Aorta (tissue), 5 donors: ENCODE results near the gene KLHL18. TPM values are rescaled to one million over a fixed set of nuclear protein-coding genes. Genes with fewer than 3 reads are reported as not detected.

ENCODE experiments used
- ATAC-seq: fragments of 200-7000 bp; cut with Tn5 transposase; one replicate; pipeline ENCODE4 v1.9.1; 2022; ENCODE audit warnings: moderate library complexity; ENCODE audit not compliant: low FRiP score
- DNase-seq, 2 donors: peaks; one replicate each; pipeline ENCODE4 v3.0.0-alpha.2; 2020
- H3K27ac ChIP-seq, 2 donors: one replicate each; pipeline ENCODE4 v1.5.1; 2013; ENCODE audit warnings: low read length in 2 of 2, mild to moderate bottlenecking in 2 of 2, moderate library complexity in 2 of 2, control low read depth in 1 of 2, inconsistent platforms in 1 of 2, low read depth in 1 of 2
- H3K27me3 ChIP-seq, 2 donors: one replicate each; pipeline ENCODE4 v1.6.1; 2013; ENCODE audit warnings: control low read depth in 1 of 2, low read length in 1 of 2, mild to moderate bottlenecking in 1 of 2, moderate library complexity in 1 of 2; ENCODE audit not compliant: insufficient read depth in 2 of 2, control insufficient read depth in 1 of 2
- H3K36me3 ChIP-seq, 2 donors: one replicate each; pipeline ENCODE4 v1.6.1; 2013; ENCODE audit warnings: control low read depth in 1 of 2, low read length in 1 of 2, mild to moderate bottlenecking in 1 of 2; ENCODE audit not compliant: insufficient read depth in 2 of 2, control insufficient read depth in 1 of 2
- H3K4me1 ChIP-seq, 2 donors: one replicate each; pipeline ENCODE4 v1.6.1; 2013; ENCODE audit warnings: low read length in 2 of 2, control low read depth in 1 of 2, mild to moderate bottlenecking in 1 of 2, moderate library complexity in 1 of 2; ENCODE audit not compliant: insufficient read depth in 2 of 2, control insufficient read depth in 1 of 2
- H3K4me3 ChIP-seq, 2 donors: one replicate each; pipeline ENCODE4 v1.5.1; 2013; ENCODE audit warnings: low read length in 2 of 2, control low read depth in 1 of 2, mild to moderate bottlenecking in 1 of 2
- H3K9me3 ChIP-seq: one replicate; pipeline ENCODE4 v1.6.1; 2013; ENCODE audit warnings: mild to moderate bottlenecking, low read length; ENCODE audit not compliant: control insufficient read depth
- WGBS, 2 donors: extraction: QIAGEN DNeasy Blood & Tissue Kit; methylation state at CpG; one replicate each; pipeline ENCODE4 v1.1.7; 2013; 5-methylcytosine and 5-hydroxymethylcytosine counted together
- intact Hi-C, 2 donors: fragments of 100-400 bp; cut with DNase I; formaldehyde crosslinking; loops; one replicate each; pipeline versions ENCODE4 v1.14.2 to v1.15.0; 2022
- long read RNA-seq, 2 donors: library from polyadenylated mRNA; unstranded; transcript quantifications; one replicate each; pipeline ENCODE4 v2.0.0, GENCODE V29; 2020 to 2021
- polyA plus RNA-seq, 2 donors: library from polyadenylated mRNA; stranded (reverse); fragments of 200-250 nt; gene quantifications; one replicate each; pipeline ENCODE4 v1.2.3, GENCODE V29; 2013
- total RNA-seq, 2 donors: library from RNA; stranded (reverse); fragmentation: NEBNext Ultra II Directional; extraction: Animal tissue kit (Norgen Biotek cat#: 25700); gene quantifications; one replicate each; pipeline ENCODE4 v1.2.1, GENCODE V29; 2021
- donor health status: healthy with polysubstance abuse.
- donor health status: Bipolar disorder and iron deficiency.
- donor health status: DM: no; HTN: no; CAD: no.
- donor health status: DM: no; HTN: no; CAD: no.
- donor health status: DM: yes; HTN: yes; CAD: no.

Gene KLHL18
- total RNA-seq: 10 to 100 TPM; 22.9 to 26.7 TPM
- polyA plus RNA-seq: 10 to 100 TPM in 1 of 2 donors, 1 to 10 TPM in 1; 9.0 to 20.3 TPM
- long read RNA-seq, donor 1, full-length matches to known transcripts: 21 of 59 reads
- long read RNA-seq, donor 1, partial matches to known transcripts: 6 of 59 reads
- long read RNA-seq, donor 1, other reads (novel, unspliced or antisense): 32 of 59 reads
- long read RNA-seq, donor 2, full-length matches to known transcripts: 4 of 13 reads
- long read RNA-seq, donor 2, partial matches to known transcripts: 6 of 13 reads
- long read RNA-seq, donor 2, other reads (novel, unspliced or antisense): 3 of 13 reads

GRCh38 chr3:47282424-47283192 is at the start of gene KLHL18, which contains the start of gene KIF9:
Gene KLHL18 (plus strand): TSS chr3:47282944. CDS start chr3:47282966, 22 bp downstream.
Gene KIF9 (minus strand): TSS chr3:47282799. CDS start chr3:47277374, 5,425 bp downstream.
- intact Hi-C loops: loop anchor here in 1 of 2 donors (1.0 to 5.0 kb wide), 3 partner anchors 95 to 273 kb away; no protein-coding TSS in a partner anchor
- Histone ChIP-seq H3K9me3 (no peaks in the 10 kb centered on the region), H3K27ac (peak within 1 kb of the TSS; percentile 36 to 88), H3K4me3 (peak within 1 kb of the TSS; percentile 21 to 65), H3K4me1 (no peaks in the 10 kb centered on the region), H3K36me3 (no peaks in the 10 kb centered on the region), H3K27me3 (no peaks in the 10 kb centered on the region)
- DNase-seq: peak; percentile 97 to 98
- ATAC-seq: peak; percentile 98
- 0% methylated on average over 82 of the region's 82 CpGs for WGBS, 2 donors

DNA sequence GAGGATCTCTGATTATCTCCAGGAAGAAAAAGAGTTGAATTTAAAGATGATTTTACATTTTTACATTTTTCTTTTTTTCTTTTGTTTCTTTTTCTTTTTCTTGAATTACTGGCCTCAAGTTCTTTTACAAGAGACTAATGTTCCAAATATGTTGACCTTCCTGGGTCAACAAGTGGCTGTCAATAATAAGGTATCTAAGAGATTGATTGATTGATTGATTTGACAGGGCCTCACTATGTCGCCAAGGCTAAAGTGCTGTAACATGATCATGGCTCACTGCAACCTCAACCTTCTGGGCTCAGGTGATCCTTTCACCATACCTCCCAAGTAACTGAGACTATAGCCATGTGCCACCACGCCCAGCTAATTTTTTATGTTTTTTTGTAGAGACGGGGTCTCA is 44.7 kb upstream of the KLHL18 start:
- H3K4me1 ChIP-seq: no peaks in the 10 kb centered on the region
- intact Hi-C loops: no loop called here
- WGBS, 2 donors: 91 to 94% methylated on average over 3 of the region's 3 CpGs

DNA sequence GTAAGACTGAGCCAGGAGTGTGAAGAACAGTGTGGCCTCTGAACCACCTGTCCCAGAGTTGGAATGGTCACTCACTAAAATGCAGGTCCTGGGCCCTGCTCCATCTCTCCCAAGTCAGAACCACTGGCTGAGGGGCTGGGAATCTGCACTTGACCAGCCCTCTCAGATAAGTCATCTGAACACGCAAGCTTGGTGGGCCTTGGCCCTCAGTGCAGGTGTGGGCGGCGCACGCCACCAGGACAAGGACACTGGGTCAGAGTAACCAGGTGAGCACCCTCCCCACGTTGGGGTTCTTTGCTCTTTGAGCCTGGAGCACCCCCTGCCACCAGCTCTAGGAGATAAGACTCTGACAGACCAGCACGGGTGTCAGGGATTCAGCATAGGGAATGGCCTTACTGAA is 42.8 kb upstream of the KLHL18 start:
- Histone ChIP-seq H3K9me3 (no peaks in the 10 kb centered on the region), H3K4me1 (no peaks in the 10 kb centered on the region), H3K36me3 (no peaks in the 10 kb centered on the region), H3K27ac (no peak overlapping the region), H3K27me3 (no peaks in the 10 kb centered on the region), H3K4me3 (no peak overlapping the region)
- ATAC-seq (no peak), DNase-seq (peak in 1 of 2 donors; percentile 50)
- 90 to 91% methylated on average over 6 of the region's 6 CpGs for WGBS, 2 donors
- intact Hi-C loops: no loop called here

More for the DNA sequence above, 44.7 kb upstream of the KLHL18 start:
- ATAC-seq (no peak), DNase-seq (no peak)
- no peaks in the 10 kb centered on the region for H3K27me3 ChIP-seq
- no peaks in the 10 kb centered on the region for H3K9me3 ChIP-seq
- H3K36me3 ChIP-seq: no peaks in the 10 kb centered on the region
- H3K4me3 ChIP-seq: no peak overlapping the region
- no peak overlapping the region for H3K27ac ChIP-seq

GRCh38 chr3:47243419-47244147 is 39.2 kb upstream of the KLHL18 start:
- Histone ChIP-seq H3K4me1 (no peaks in the 10 kb centered on the region), H3K27me3 (no peaks in the 10 kb centered on the region), H3K27ac (no peak overlapping the region), H3K36me3 (no peaks in the 10 kb centered on the region), H3K9me3 (no peaks in the 10 kb centered on the region), H3K4me3 (no peak overlapping the region)
- intact Hi-C loops: no loop called here
- no peak for ATAC-seq
- WGBS, 2 donors: 84 to 87% methylated on average over 9 of the region's 9 CpGs
- no peak for DNase-seq

DNA sequence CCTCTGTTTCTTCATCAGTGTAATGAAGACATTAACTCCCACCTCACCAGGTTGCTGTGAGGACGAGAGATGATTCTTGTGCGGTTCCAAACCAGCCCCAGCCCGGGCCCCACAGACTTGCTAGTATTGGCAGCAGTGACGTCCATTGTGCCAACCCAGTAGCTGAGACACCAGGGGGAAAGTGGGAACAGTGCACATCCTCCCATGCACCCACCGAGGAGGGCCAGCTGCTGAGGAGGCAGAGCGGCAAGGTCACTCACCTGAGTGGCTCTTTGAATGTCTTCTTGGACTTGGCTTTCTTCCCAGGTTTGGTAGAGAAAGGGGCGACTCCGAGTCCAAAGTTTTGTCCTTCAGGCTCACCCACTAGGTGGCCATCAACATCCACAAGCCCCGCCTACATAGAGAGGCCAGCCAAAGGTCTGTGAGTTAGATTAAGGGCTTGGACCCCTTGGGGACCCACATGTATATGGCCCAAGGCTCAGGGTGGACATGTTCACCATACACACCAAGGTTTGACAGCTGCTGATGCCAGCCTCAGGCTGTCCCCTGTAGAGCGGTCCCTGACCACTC is 38.1 kb upstream of the KLHL18 start:
- no peak overlapping the region for H3K4me3 ChIP-seq
- 82% methylated on average over 10 of the region's 10 CpGs for WGBS, 2 donors
- no peak overlapping the region for H3K27ac ChIP-seq
- H3K9me3 ChIP-seq: no peaks in the 10 kb centered on the region
- intact Hi-C loops: no loop called here
- DNase-seq (no peak), ATAC-seq (no peak)
- no peaks in the 10 kb centered on the region for H3K36me3 ChIP-seq
- H3K27me3 ChIP-seq: no peaks in the 10 kb centered on the region
- no peaks in the 10 kb centered on the region for H3K4me1 ChIP-seq

GRCh38 chr3:47245271-47245670 is 37.5 kb upstream of the KLHL18 start:
- DNase-seq: no peak
- 95 to 97% methylated on average over 2 of the region's 2 CpGs for WGBS, 2 donors
- intact Hi-C loops: no loop called here

GRCh38 chr3:47247131-47248064 is 35.3 kb upstream of the KLHL18 start:
- DNase-seq: no peak
- intact Hi-C loops: no loop called here
- 83 to 85% methylated on average over 10 to 14 of the region's 14 CpGs for WGBS, 2 donors
- H3K4me3 ChIP-seq: no peak overlapping the region
- H3K36me3 ChIP-seq: no peaks in the 10 kb centered on the region
- no peaks in the 10 kb centered on the region for H3K27me3 ChIP-seq
- H3K9me3 ChIP-seq: no peaks in the 10 kb centered on the region
- no peak for ATAC-seq
- H3K27ac ChIP-seq: no peak overlapping the region
- no peaks in the 10 kb centered on the region for H3K4me1 ChIP-seq

More at GRCh38 chr3:47245271-47245670, 37.5 kb upstream of the KLHL18 start:
- Histone ChIP-seq H3K9me3 (no peaks in the 10 kb centered on the region), H3K27me3 (no peaks in the 10 kb centered on the region), H3K4me1 (no peaks in the 10 kb centered on the region), H3K4me3 (no peak overlapping the region), H3K27ac (no peak overlapping the region), H3K36me3 (no peaks in the 10 kb centered on the region)
- no peak for ATAC-seq
